ENCODE data around the gene RFX3. TPM values are rescaled to one million over a fixed set of nuclear protein-coding genes. Genes with fewer than 3 reads are reported as not detected.

RFX3 gene
- 10 to 100 TPM in 2 of 4 donors, 1 to 10 TPM in 2; 8.4 to 15.3 (median 9.7) TPM for total RNA-seq

DNA sequence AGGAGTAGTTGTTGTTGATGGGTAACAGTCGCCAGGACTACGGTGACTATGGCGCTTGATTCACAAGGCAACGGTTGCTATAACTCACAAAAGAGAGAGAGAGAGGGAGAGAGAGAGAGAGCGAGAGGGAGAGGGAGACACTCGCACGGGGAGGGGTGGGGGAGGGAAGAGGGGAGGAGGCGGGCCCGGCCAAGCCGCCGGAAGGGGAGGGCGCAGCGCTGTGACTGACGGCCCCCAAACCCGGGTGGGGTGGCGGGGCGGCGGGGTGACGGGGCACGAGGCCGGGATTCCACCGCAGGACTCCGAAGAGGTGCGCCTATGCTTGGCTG lies at the start of gene RFX3:
RFX3 (minus strand) TSS at position 166 of the 329 bp plus-strand sequence. CDS start 130,413 bp downstream, outside the sequence.
- TF ChIP-seq CTCF (IDR thresholded peaks at IDR 0.05; ENCODE audit: low read depth): no peak

GRCh38 chr9:3571500-3571899 lies 45.7 kb upstream of the RFX3 start:
- no peak for TF ChIP-seq CTCF (IDR thresholded peaks at IDR 0.05; ENCODE audit: low read depth)

GRCh38 chr9:3569529-3569928 lies 43.7 kb upstream of the RFX3 start:
- no peak for TF ChIP-seq CTCF (IDR thresholded peaks at IDR 0.05; ENCODE audit: low read depth)

- TF ChIP-seq CTCF (IDR thresholded peaks at IDR 0.05; ENCODE audit: low read depth): no peak
Measured at GRCh38 chr9:3567988-3568387, 42.2 kb upstream of the RFX3 start.

DNA sequence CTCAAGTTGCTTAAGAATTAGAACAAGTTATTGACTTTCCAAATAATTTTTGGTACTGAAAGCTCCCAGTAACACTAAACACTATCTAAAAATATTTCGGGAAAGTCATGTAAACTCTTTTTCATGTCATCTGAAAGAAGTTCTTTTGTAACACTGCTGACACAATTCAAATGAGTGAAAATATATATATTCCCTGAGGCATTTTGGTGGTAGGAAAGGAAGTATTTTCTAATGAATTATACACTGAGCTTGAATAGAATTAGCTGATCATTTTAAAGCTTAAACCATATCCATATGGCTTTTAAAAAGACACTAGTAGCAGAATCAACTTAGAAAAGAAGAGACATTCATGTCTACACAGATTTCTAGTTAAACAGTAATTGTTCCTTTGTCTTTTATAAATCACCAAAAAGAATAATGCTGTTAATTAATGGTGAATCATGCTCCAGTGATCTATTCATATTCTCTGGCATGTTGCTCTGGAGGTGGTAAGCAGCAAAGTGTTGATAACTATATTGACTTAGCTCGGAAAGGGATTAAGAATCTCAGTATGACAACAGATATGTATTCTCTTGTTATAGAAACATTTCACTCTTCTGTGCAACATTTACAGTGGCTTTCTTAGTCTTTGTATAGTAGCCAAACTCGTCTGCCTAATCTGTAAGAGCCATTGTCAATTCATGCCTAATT lies 27.4 kb upstream of the RFX3 start:
- TF ChIP-seq CTCF (IDR thresholded peaks at IDR 0.05; ENCODE audit: low read depth): no peak

DNA sequence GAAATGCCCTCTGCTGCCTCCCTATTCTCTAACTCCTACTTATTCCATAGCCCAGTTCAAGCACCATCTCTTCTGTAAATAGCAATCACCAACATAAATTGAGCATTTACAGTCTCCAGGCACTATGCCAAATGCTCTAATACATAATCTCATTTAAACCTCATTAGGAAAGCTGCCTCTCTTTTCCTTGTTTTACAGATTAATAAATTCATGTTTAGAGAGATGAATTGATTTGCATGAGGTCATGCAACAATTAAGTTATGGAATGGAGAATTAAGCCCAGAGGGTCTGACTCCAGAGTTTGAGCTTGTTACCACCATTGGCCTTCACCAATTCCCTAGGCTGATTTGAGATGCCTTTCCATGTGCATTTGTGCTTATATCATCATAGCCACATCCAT lies 23.4 kb upstream of the RFX3 start:
- TF ChIP-seq CTCF (IDR thresholded peaks at IDR 0.05; ENCODE audit: low read depth): no peak

DNA sequence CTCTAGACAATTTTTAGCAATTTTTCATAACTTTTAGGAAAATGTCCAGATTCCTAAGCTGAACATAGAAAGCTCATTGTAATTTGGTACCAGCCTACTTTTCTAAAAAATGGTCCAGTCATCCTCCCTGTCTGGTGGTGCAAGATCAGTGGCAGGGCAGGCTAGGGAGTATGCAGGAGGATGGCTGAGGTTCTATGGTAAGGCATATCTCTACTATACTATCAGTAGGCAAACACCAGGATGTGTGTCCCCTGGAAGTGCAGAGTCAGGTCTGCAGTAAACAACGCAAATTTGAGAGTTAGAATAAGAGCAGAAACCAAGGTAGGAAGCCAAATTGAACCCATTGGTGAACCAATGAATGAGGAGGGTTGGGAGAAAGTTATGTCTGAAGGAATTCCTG lies 22.8 kb upstream of the RFX3 start:
- TF ChIP-seq CTCF (IDR thresholded peaks at IDR 0.05; ENCODE audit: low read depth): no peak

All from subcutaneous adipose tissue (tissue), 4 donors.